Activated CD8-positive, alpha-beta T cell treated with anti-CD3 and anti-CD28 coated beads for 36 hours (primary cell): ENCODE data around the gene STIM2. TPM values are rescaled to one million over a fixed set of nuclear protein-coding genes. Genes with fewer than 3 reads are reported as not detected.

Source experiments
- ATAC-seq: fragments of 200-7000 bp; cut with Tn5 transposase; one replicate; pipeline ENCODE4 v1.10.0; 2021; ENCODE audit warnings: mild to moderate bottlenecking, moderate library complexity
- CTCF ChIA-PET: fragments of 350-600 bp; sonication (Branson Sonifier 250); formaldehyde crosslinking; loops from one replicate; lab custom pipeline; 2021; ENCODE audit warnings: antibody characterized with exemption; lab: Charles Lee
- POLR2A ChIA-PET: fragments of 350-600 bp; sonication (Branson Sonifier 250); formaldehyde crosslinking; loops from one replicate; lab custom pipeline; 2021; ENCODE audit warnings: antibody characterized with exemption; lab: Charles Lee
- DNase-seq: peaks from one replicate; pipeline ENCODE4 v3.0.0-alpha.2; 2020
- H3K27ac Mint-ChIP-seq: one replicate; pipeline ENCODE4 v1.8.0; 2021; ENCODE audit warnings: mild to moderate bottlenecking, mixed read lengths
- H3K27me3 Mint-ChIP-seq: one replicate; pipeline ENCODE4 v1.8.0; 2021; ENCODE audit warnings: mixed read lengths
- H3K36me3 Mint-ChIP-seq: one replicate; pipeline ENCODE4 v1.8.0; 2021; ENCODE audit warnings: low read depth, mixed read lengths
- H3K4me1 Mint-ChIP-seq: one replicate; pipeline ENCODE4 v1.8.0; 2021; ENCODE audit warnings: low read depth, mixed read lengths
- H3K4me3 Mint-ChIP-seq: one replicate; pipeline ENCODE4 v1.8.0; 2021; ENCODE audit warnings: mild to moderate bottlenecking, moderate library complexity, mixed read lengths
- H3K9me3 Mint-ChIP-seq: one replicate; pipeline ENCODE4 v1.8.0; 2021; ENCODE audit warnings: mixed read lengths
- intact Hi-C: fragments of 100-400 bp; cut with micrococcal nuclease; formaldehyde crosslinking; loops from one replicate; pipeline ENCODE4 v1.10.0; 2022
- total RNA-seq, 2 experiments: library from RNA; stranded (reverse); gene quantifications; one replicate each; pipeline ENCODE4 v1.2.3, GENCODE V29; 2021
- TF ChIP-seq, protein P1 (sequence below): fragments of 200-600 bp; IDR thresholded peaks from one replicate; pipeline ENCODE4 v1.8.0; 2022; ENCODE audit warnings: antibody characterized with exemption, mild to moderate bottlenecking

The STIM2 gene
- total RNA-seq, 2 experiments from 2014 or later, result 44.4 to 46.6 TPM

GRCh38 chr4:26958925-26959653 lies 98.4 kb downstream of the STIM2 start:
- Mint-ChIP-seq H3K4me1 (peaks cover 47% of the 10 kb centered on the region), H3K27me3 (no peaks in the 10 kb centered on the region), H3K9me3 (no peaks in the 10 kb centered on the region), H3K36me3 (peaks cover 20% of the 10 kb centered on the region), H3K27ac (peak overlapping the region; percentile 72), H3K4me3 (no peak overlapping the region)
- DNase-seq (no peak), ATAC-seq (peak; percentile 86)
- ChIA-PET POLR2A (no interaction called here), CTCF (interaction anchor here (1.3 kb wide), 1 partner anchor 98 kb away, joined by 3 read pairs; the partner anchor contains the start of gene STIM2)
- TF ChIP-seq, protein P1, sequence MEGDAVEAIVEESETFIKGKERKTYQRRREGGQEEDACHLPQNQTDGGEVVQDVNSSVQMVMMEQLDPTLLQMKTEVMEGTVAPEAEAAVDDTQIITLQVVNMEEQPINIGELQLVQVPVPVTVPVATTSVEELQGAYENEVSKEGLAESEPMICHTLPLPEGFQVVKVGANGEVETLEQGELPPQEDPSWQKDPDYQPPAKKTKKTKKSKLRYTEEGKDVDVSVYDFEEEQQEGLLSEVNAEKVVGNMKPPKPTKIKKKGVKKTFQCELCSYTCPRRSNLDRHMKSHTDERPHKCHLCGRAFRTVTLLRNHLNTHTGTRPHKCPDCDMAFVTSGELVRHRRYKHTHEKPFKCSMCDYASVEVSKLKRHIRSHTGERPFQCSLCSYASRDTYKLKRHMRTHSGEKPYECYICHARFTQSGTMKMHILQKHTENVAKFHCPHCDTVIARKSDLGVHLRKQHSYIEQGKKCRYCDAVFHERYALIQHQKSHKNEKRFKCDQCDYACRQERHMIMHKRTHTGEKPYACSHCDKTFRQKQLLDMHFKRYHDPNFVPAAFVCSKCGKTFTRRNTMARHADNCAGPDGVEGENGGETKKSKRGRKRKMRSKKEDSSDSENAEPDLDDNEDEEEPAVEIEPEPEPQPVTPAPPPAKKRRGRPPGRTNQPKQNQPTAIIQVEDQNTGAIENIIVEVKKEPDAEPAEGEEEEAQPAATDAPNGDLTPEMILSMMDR, result no peak
- intact Hi-C loops, result loop anchor here (5.0 kb wide), 1 partner anchor 43 kb away; no protein-coding TSS in a partner anchor

GRCh38 chr4:26959654-26960047 lies 99.0 kb downstream of the STIM2 start:
- Mint-ChIP-seq H3K36me3 (peaks cover 20% of the 10 kb centered on the region), H3K9me3 (no peaks in the 10 kb centered on the region), H3K4me1 (peaks cover 53% of the 10 kb centered on the region), H3K27ac (peak overlapping the region; percentile 72), H3K4me3 (no peak overlapping the region), H3K27me3 (no peaks in the 10 kb centered on the region)
- intact Hi-C loops, result loop anchor here (5.0 kb wide), 1 partner anchor 43 kb away; no protein-coding TSS in a partner anchor
- no peak for DNase-seq
- TF ChIP-seq, protein P1, result no peak
- ChIA-PET CTCF (interaction anchor here (1.3 kb wide), 1 partner anchor 99 kb away, joined by 3 read pairs; the partner anchor contains the start of gene STIM2), POLR2A (no interaction called here)
- ATAC-seq, result peak; percentile 38

GRCh38 chr4:26962720-26963119 lies 102.1 kb downstream of the STIM2 start:
- Mint-ChIP-seq H3K27ac (no peak overlapping the region), H3K4me1 (peaks cover 59% of the 10 kb centered on the region), H3K36me3 (peaks cover 28% of the 10 kb centered on the region), H3K27me3 (no peaks in the 10 kb centered on the region), H3K9me3 (no peaks in the 10 kb centered on the region), H3K4me3 (no peak overlapping the region)
- DNase-seq (no peak), ATAC-seq (no peak)
- intact Hi-C loops, result no loop called here
- POLR2A ChIA-PET, result no interaction called here
- CTCF ChIA-PET, result no interaction called here
- TF ChIP-seq, protein P1, result no peak

- H3K27ac Mint-ChIP-seq, result no peak overlapping the region
- intact Hi-C loops, result no loop called here
Measured at GRCh38 chr4:26964512-26964911, 103.9 kb downstream of the STIM2 start.

More at GRCh38 chr4:26964512-26964911, 103.9 kb downstream of the STIM2 start:
- H3K36me3 Mint-ChIP-seq, result peaks cover 25% of the 10 kb centered on the region
- H3K4me1 Mint-ChIP-seq, result peaks cover 54% of the 10 kb centered on the region
- H3K9me3 Mint-ChIP-seq, result no peaks in the 10 kb centered on the region
- POLR2A ChIA-PET, result no interaction called here
- no peak overlapping the region for H3K4me3 Mint-ChIP-seq
- ATAC-seq (no peak), DNase-seq (no peak)
- no peaks in the 10 kb centered on the region for H3K27me3 Mint-ChIP-seq
- CTCF ChIA-PET, result interaction anchor here (0.7 kb wide), 1 partner anchor 39 kb away, joined by 3 read pairs; no protein-coding TSS in a partner anchor
- TF ChIP-seq, protein P1, result no peak
